H1 (cell line): ENCODE data around the gene FBXO34. TPM values are rescaled to one million over a fixed set of nuclear protein-coding genes. Genes with fewer than 3 reads are reported as not detected.

Experiments used
- CTCF ChIA-PET: fragments of 300-600 bp; sonication (Branson Sonifier 250); formaldehyde crosslinking; loops from one replicate; lab custom pipeline; 2021; ENCODE audit not compliant: partially characterized antibody; lab: Charles Lee
- POLR2A ChIA-PET: fragments of 300-600 bp; sonication (Branson Sonifier 250); formaldehyde crosslinking; loops from one replicate; lab custom pipeline; 2021; ENCODE audit warnings: inconsistent platforms; ENCODE audit not compliant: partially characterized antibody; lab: Charles Lee
- DNase-seq, 2 experiments: peaks; one replicate each; pipeline versions ENCODE4 v3.0.0 to v3.0.0-alpha.2; 2010 to 2022; ENCODE audit warnings: low spot score in 2 of 2, low read depth in 1 of 2, mixed read lengths in 1 of 2
- FAIRE-seq: peaks from 2 replicates; lab custom pipeline; 2011; peaks lifted over from hg19 to GRCh38; lab: Jason Lieb, UNC
- H2AFZ ChIP-seq: 2 replicates; pipeline ENCODE4 v1.8.1; 2012; ENCODE audit warnings: low read length, inconsistent platforms
- H2AK5ac ChIP-seq: 2 replicates; pipeline ENCODE4 v1.6.1; 2013; ENCODE audit warnings: low read depth, low read length
- H2BK120ac ChIP-seq: replicated peaks from 2 replicates; pipeline ENCODE3; 2013; ENCODE audit warnings: low read depth, low read length, inconsistent platforms
- H2BK12ac ChIP-seq: 2 replicates; pipeline ENCODE4 v1.6.1; 2013; ENCODE audit warnings: low read depth, low read length
- H2BK15ac ChIP-seq: 2 replicates; pipeline ENCODE4 v1.6.1; 2013; ENCODE audit warnings: low read length
- H2BK20ac ChIP-seq: 2 replicates; pipeline ENCODE4 v1.6.1; 2013; ENCODE audit warnings: low read length
- H2BK5ac ChIP-seq: 2 replicates; pipeline ENCODE4 v1.6.1; 2013; ENCODE audit warnings: low read depth, low read length
- H3K14ac ChIP-seq: 2 replicates; pipeline ENCODE4 v1.6.1; 2013; ENCODE audit warnings: inconsistent platforms; ENCODE audit not compliant: insufficient read length
- H3K18ac ChIP-seq: 2 replicates; pipeline ENCODE4 v1.6.1; 2013; ENCODE audit warnings: low read length; ENCODE audit errors: extremely low read depth
- H3K23ac ChIP-seq: 2 replicates; pipeline ENCODE4 v1.6.1; 2013; ENCODE audit warnings: inconsistent platforms; ENCODE audit not compliant: insufficient read length
- H3K23me2 ChIP-seq: 2 replicates; pipeline ENCODE4 v1.6.1; 2013; ENCODE audit warnings: low read depth, low read length
- H3K27ac ChIP-seq: 2 replicates; pipeline ENCODE4 v1.6.1; 2011; ENCODE audit warnings: low read depth, low read length, inconsistent platforms
- H3K27me3 ChIP-seq, 4 experiments: replicated peaks in 1 of 4; 1 replicate in 1 of 4; 2 replicates in 3 of 4; pipeline versions ENCODE4 v1.6.1 to v1.8.1; 2011 to 2013; ENCODE audit warnings: low read length in 3 of 4, mild to moderate bottlenecking in 3 of 4, inconsistent platforms in 2 of 4, mixed read lengths in 2 of 4, moderate library complexity in 1 of 4; ENCODE audit not compliant: control insufficient read depth in 3 of 4, insufficient read depth in 3 of 4; ENCODE audit errors: extremely low read depth in 1 of 4
- H3K36me3 ChIP-seq, 4 experiments: 2 replicates each; pipeline versions ENCODE4 v1.6.1 to v1.8.1; 2011 to 2013; ENCODE audit warnings: mild to moderate bottlenecking in 4 of 4, low read length in 3 of 4, moderate library complexity in 2 of 4, control low read depth in 1 of 4, inconsistent platforms in 1 of 4; ENCODE audit not compliant: insufficient read depth in 4 of 4, control insufficient read depth in 2 of 4
- H3K4ac ChIP-seq: replicated peaks from 2 replicates; pipeline ENCODE3; 2013; ENCODE audit warnings: low read length, low read depth, mixed read lengths, inconsistent platforms; ENCODE audit not compliant: insufficient read length
- H3K4me1 ChIP-seq, 4 experiments: replicated peaks in 1 of 4; 1 replicate in 1 of 4; 2 replicates in 3 of 4; pipeline versions ENCODE4 v1.6.1 to v1.8.1; 2011 to 2013; ENCODE audit warnings: low read length in 3 of 4, inconsistent platforms in 2 of 4, mixed read lengths in 1 of 4; ENCODE audit not compliant: insufficient read depth in 4 of 4, control insufficient read depth in 3 of 4
- H3K4me2 ChIP-seq, 2 experiments: 2 replicates each; pipeline versions ENCODE4 v1.6.1 to v1.8.1; 2011 to 2013; ENCODE audit warnings: low read depth in 2 of 2, low read length in 2 of 2, control low read depth in 1 of 2, inconsistent platforms in 1 of 2, mild to moderate bottlenecking in 1 of 2; ENCODE audit not compliant: insufficient read depth in 1 of 2
- H3K4me3 ChIP-seq, 4 experiments: fragments of 200-600, 300-600 bp in 1 of 4; sonication (generic), shearing (Covaris generic), sonication (Bioruptor Twin) in 1 of 4; 2 replicates each; pipeline versions ENCODE4 v1.5.1 to v1.8.1; 2011 to 2016; ENCODE audit warnings: low read length in 4 of 4, low read depth in 3 of 4, control low read depth in 2 of 4, inconsistent platforms in 2 of 4, mild to moderate bottlenecking in 2 of 4, mixed read lengths in 1 of 4, moderate library complexity in 1 of 4; ENCODE audit not compliant: insufficient read depth in 2 of 4; ENCODE audit errors: extremely low read depth in 1 of 4
- H3K56ac ChIP-seq: replicated peaks from 2 replicates; pipeline ENCODE3; 2013; ENCODE audit warnings: low read depth, mild to moderate bottlenecking, mixed read lengths, low read length, inconsistent platforms; ENCODE audit not compliant: insufficient read length
- H3K79me1 ChIP-seq: 2 replicates; pipeline ENCODE4 v1.6.1; 2013; ENCODE audit warnings: low read depth, low read length, control low read depth
- H3K79me2 ChIP-seq, 2 experiments: 2 replicates each; pipeline versions ENCODE4 v1.6.1 to v1.8.1; 2012 to 2013; ENCODE audit warnings: low read length in 2 of 2, mild to moderate bottlenecking in 2 of 2, inconsistent platforms in 1 of 2; ENCODE audit not compliant: insufficient read depth in 2 of 2, control insufficient read depth in 1 of 2
- H3K9ac ChIP-seq, 4 experiments: replicated peaks in 1 of 4; 1 replicate in 1 of 4; 2 replicates in 3 of 4; pipeline versions ENCODE4 v1.6.1 to v1.8.1; 2011 to 2013; ENCODE audit warnings: low read depth in 3 of 4, low read length in 3 of 4, control low read depth in 2 of 4, mild to moderate bottlenecking in 2 of 4, moderate library complexity in 2 of 4, inconsistent platforms in 1 of 4; ENCODE audit errors: extremely low read depth in 1 of 4
- H3K9me3 ChIP-seq, 2 experiments: 2 replicates each; pipeline versions ENCODE4 v1.6.1 to v1.8.1; 2012 to 2013; ENCODE audit warnings: mild to moderate bottlenecking in 2 of 2, moderate library complexity in 2 of 2, control low read depth in 1 of 2, inconsistent platforms in 1 of 2, low read depth in 1 of 2, low read length in 1 of 2, mixed read lengths in 1 of 2; ENCODE audit not compliant: insufficient read depth in 2 of 2
- H4K20me1 ChIP-seq, 2 experiments: replicated peaks in 1 of 2; 2 replicates each; pipeline versions ENCODE3 to v1.8.1; 2011 to 2013; ENCODE audit warnings: inconsistent platforms in 2 of 2, low read length in 2 of 2, mild to moderate bottlenecking in 1 of 2; ENCODE audit not compliant: insufficient read depth in 2 of 2, control insufficient read depth in 1 of 2
- H4K5ac ChIP-seq: 2 replicates; pipeline ENCODE4 v1.6.1; 2013; ENCODE audit warnings: low read length, low read depth, mixed read lengths, inconsistent platforms; ENCODE audit not compliant: insufficient read length
- H4K8ac ChIP-seq: 2 replicates; pipeline ENCODE4 v1.8.0; 2013; ENCODE audit warnings: mild to moderate bottlenecking, moderate library complexity, low read length, inconsistent platforms; ENCODE audit not compliant: insufficient read depth; ENCODE audit errors: extremely low read depth
- H4K91ac ChIP-seq: replicated peaks from 2 replicates; pipeline ENCODE3; 2013; ENCODE audit warnings: low read length, mixed read lengths, inconsistent platforms; ENCODE audit not compliant: insufficient read length
- CTCF ChIP-seq, 3 experiments: IDR thresholded peaks; 1 replicate in 2 of 3; 2 replicates in 1 of 3; pipeline versions ENCODE4 v1.5.1 to v1.6.1; 2011; ENCODE audit warnings: low read length in 3 of 3, mild to moderate bottlenecking in 3 of 3, inconsistent platforms in 2 of 3, low read depth in 1 of 3, moderate library complexity in 1 of 3; ENCODE audit not compliant: insufficient read depth in 1 of 3; ENCODE audit errors: control extremely low read depth in 1 of 3
- WGBS, 2 experiments: shearing (Covaris generic) in 1 of 2; methylation state at CpG; one replicate each; pipeline versions ENCODE4 v1.1.6 to v1.1.7; 2013 to 2015; ENCODE audit warnings: low lambda C conversion rate in 2 of 2, mixed read lengths in 2 of 2, inconsistent platforms in 1 of 2, low coverage in 1 of 2, missing lambda C conversion rate in 1 of 2; ENCODE audit not compliant: insufficient replicate concordance in 2 of 2, insufficient coverage in 1 of 2, insufficient read length in 1 of 2; ENCODE audit errors: extremely low coverage in 1 of 2, missing lambda C conversion rate in 1 of 2; 5-methylcytosine and 5-hydroxymethylcytosine counted together
- polyA plus RNA-seq, 7 experiments: library from polyadenylated mRNA; depleted of rRNA in 3 of 7; stranded (reverse) in 5 of 7; unstranded in 2 of 7; fragments of >200 nt in 5 of 7; fragments of 200-250 nt in 2 of 7; gene quantifications; 1 replicate in 5 of 7; 2 replicates in 1 of 7; 4 replicates in 1 of 7; pipeline versions ENCODE4 v1.2.1 to v1.2.3, GENCODE V29; 2011 to 2013; ENCODE audit warnings: missing spikeins in 2 of 7, mixed read lengths in 2 of 7
- total RNA-seq: library from RNA; stranded (reverse); fragmentation: NEBNext Ultra II Directional; extraction: Animal tissue kit (Norgen Biotek cat#: 25700); gene quantifications from 2 replicates; pipeline ENCODE4 v1.2.1, GENCODE V29; 2021
- TF ChIP-seq, protein P1 (sequence below): IDR thresholded peaks from 2 replicates; pipeline ENCODE4 v1.6.1; 2011; ENCODE audit warnings: low read length, improper control_type of control experiment

FBXO34 gene
- total and polyA plus RNA-seq, 2 of the 8 experiments (the other 6 are each of a cell fraction or from before 2014, with no cell fraction given) = 7.0 to 14.4 TPM

DNA sequence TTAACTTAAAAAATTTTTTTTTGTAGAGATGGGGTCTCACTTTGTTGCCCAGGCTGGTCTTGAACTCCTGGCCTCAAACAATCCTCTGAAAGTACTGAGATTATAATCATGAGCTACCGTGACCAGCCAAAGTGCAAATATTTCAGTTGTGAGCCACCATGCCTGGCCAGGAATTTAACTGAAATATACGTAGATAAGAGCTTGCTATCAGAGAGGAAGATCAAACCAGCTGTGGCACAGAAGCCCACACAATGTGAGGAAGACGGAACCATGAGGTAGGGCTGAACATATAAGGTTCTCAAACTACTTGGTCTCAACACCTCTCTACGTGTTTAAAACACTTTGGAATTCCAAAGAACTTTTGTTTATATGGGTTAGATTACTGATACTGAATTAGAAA is 111.3 kb downstream of the FBXO34 start:
- CTCF ChIA-PET = interaction anchor here (0.7 to 1.3 kb wide), 2 partner anchors 28 to 35 kb away, joined by 3 to 7 read pairs; no protein-coding TSS in a partner anchor

More for the DNA sequence above, 111.3 kb downstream of the FBXO34 start:
- H2BK12ac ChIP-seq = no peak overlapping the region
- H3K23me2 ChIP-seq = no peaks in the 10 kb centered on the region
- no peak overlapping the region for H3K4ac ChIP-seq
- H3K27ac ChIP-seq = no peak overlapping the region
- peaks cover 0 to 3% of the 10 kb centered on the region in 2 experiments for H4K20me1 ChIP-seq
- no peak for FAIRE-seq
- DNase-seq = no peak
- WGBS, 2 experiments = 92% methylated on average over 4 of the region's 4 CpGs; no CpG with 5 or more reads in 1 of the 2 experiments
- H3K14ac ChIP-seq = no peak overlapping the region
- H3K4me3 ChIP-seq = no peak overlapping the region
- no peak overlapping the region for H2BK15ac ChIP-seq
- H4K5ac ChIP-seq = no peak overlapping the region
- peaks cover 7 to 27% (median 19%) of the 10 kb centered on the region in 4 experiments; a peak in 7 of 8 replicates for H3K36me3 ChIP-seq
- H2BK120ac ChIP-seq = no peak overlapping the region
- TF ChIP-seq, protein P1, sequence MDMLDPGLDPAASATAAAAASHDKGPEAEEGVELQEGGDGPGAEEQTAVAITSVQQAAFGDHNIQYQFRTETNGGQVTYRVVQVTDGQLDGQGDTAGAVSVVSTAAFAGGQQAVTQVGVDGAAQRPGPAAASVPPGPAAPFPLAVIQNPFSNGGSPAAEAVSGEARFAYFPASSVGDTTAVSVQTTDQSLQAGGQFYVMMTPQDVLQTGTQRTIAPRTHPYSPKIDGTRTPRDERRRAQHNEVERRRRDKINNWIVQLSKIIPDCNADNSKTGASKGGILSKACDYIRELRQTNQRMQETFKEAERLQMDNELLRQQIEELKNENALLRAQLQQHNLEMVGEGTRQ = no peak
- TF ChIP-seq CTCF (IDR thresholded peaks at IDR 0.05; ENCODE audit: control extremely low read depth in 1 of 3, insufficient read depth in 1 of 3, low read depth in 1 of 3, low read length in 3 of 3) = no peak
- H3K4me1 ChIP-seq = no peaks in the 10 kb centered on the region
- H3K56ac ChIP-seq = no peak overlapping the region
- H3K9me3 ChIP-seq = no peaks in the 10 kb centered on the region
- H3K23ac ChIP-seq = no peak overlapping the region
- no peaks in the 10 kb centered on the region for H3K27me3 ChIP-seq
- H3K9ac ChIP-seq = no peak overlapping the region
- H3K18ac ChIP-seq = no peak overlapping the region
- H4K8ac ChIP-seq = no peak overlapping the region
- no peak overlapping the region for H2AFZ ChIP-seq
- no peaks in the 10 kb centered on the region for H3K79me1 ChIP-seq
- H2BK20ac ChIP-seq = no peak overlapping the region
- H3K79me2 ChIP-seq = no peaks in the 10 kb centered on the region
- no peak overlapping the region for H3K4me2 ChIP-seq
- POLR2A ChIA-PET = interaction anchor here (0.9 kb wide), 1 partner anchor 10 kb away, joined by 4 read pairs; no protein-coding TSS in a partner anchor
- no peak overlapping the region for H2BK5ac ChIP-seq
- H4K91ac ChIP-seq = no peak overlapping the region
- no peak overlapping the region for H2AK5ac ChIP-seq
